ENCODE data around the gene UNC45A. TPM values are rescaled to one million over a fixed set of nuclear protein-coding genes. Genes with fewer than 3 reads are reported as not detected.

The UNC45A gene
- total RNA-seq, 1 donor from 2014 or later = 70.9 TPM

- Mint-ChIP-seq H3K27ac (ENCODE audit: unreplicated experiment) (no peak overlapping the region), H3K36me3 (ENCODE audit: low read depth) (peaks cover 33% of the 10 kb centered on the region), H3K9me3 (ENCODE audit: low read depth) (no peaks in the 10 kb centered on the region), H3K27me3 (ENCODE audit: low read depth) (no peaks in the 10 kb centered on the region), H3K4me3 (ENCODE audit: unreplicated experiment) (no peak overlapping the region), H3K4me1 (ENCODE audit: low read depth) (peaks cover 10% of the 10 kb centered on the region)
- DNase-seq (ENCODE audit: low spot score) = no peak
- TF ChIP-seq CTCF (IDR thresholded peaks at IDR 0.05) = no peak
Observed at GRCh38 chr15:90913398-90913944, 21.6 kb upstream of the UNC45A start.

GRCh38 chr15:90914305-90915080 lies 20.6 kb upstream of the UNC45A start:
- Mint-ChIP-seq H3K36me3 (ENCODE audit: low read depth) (peaks cover 37% of the 10 kb centered on the region), H3K27ac (ENCODE audit: unreplicated experiment) (no peak overlapping the region), H3K4me1 (ENCODE audit: low read depth) (peaks cover 10% of the 10 kb centered on the region), H3K27me3 (ENCODE audit: low read depth) (no peaks in the 10 kb centered on the region), H3K4me3 (ENCODE audit: unreplicated experiment) (no peak overlapping the region), H3K9me3 (ENCODE audit: low read depth) (no peaks in the 10 kb centered on the region)
- no peak for DNase-seq (ENCODE audit: low spot score)
- TF ChIP-seq CTCF (IDR thresholded peaks at IDR 0.05) = no peak

- H3K36me3 Mint-ChIP-seq (ENCODE audit: low read depth) = peaks cover 43% of the 10 kb centered on the region
- no peak overlapping the region for H3K4me3 Mint-ChIP-seq (ENCODE audit: unreplicated experiment)
Observed at GRCh38 chr15:90915216-90915807, 19.8 kb upstream of the UNC45A start.

GRCh38 chr15:90915808-90916440 lies 19.2 kb upstream of the UNC45A start:
- Mint-ChIP-seq H3K4me3 (ENCODE audit: unreplicated experiment) (no peak overlapping the region), H3K27me3 (ENCODE audit: low read depth) (no peaks in the 10 kb centered on the region), H3K9me3 (ENCODE audit: low read depth) (no peaks in the 10 kb centered on the region), H3K4me1 (ENCODE audit: low read depth) (peaks cover 10% of the 10 kb centered on the region), H3K36me3 (ENCODE audit: low read depth) (peaks cover 42% of the 10 kb centered on the region), H3K27ac (ENCODE audit: unreplicated experiment) (peak overlapping the region; percentile 90)
- TF ChIP-seq CTCF (IDR thresholded peaks at IDR 0.05) = no peak
- no peak for DNase-seq (ENCODE audit: low spot score)

More at GRCh38 chr15:90915216-90915807, 19.8 kb upstream of the UNC45A start:
- no peak for TF ChIP-seq CTCF (IDR thresholded peaks at IDR 0.05)
- Mint-ChIP-seq H3K9me3 (ENCODE audit: low read depth) (no peaks in the 10 kb centered on the region), H3K27me3 (ENCODE audit: low read depth) (no peaks in the 10 kb centered on the region), H3K4me1 (ENCODE audit: low read depth) (peaks cover 10% of the 10 kb centered on the region), H3K27ac (ENCODE audit: unreplicated experiment) (peak overlapping the region; percentile 90)
- DNase-seq (ENCODE audit: low spot score) = no peak

- TF ChIP-seq CTCF (IDR thresholded peaks at IDR 0.05) = no peak
- H3K27ac Mint-ChIP-seq (ENCODE audit: unreplicated experiment) = no peak overlapping the region
- H3K36me3 Mint-ChIP-seq (ENCODE audit: low read depth) = peaks cover 43% of the 10 kb centered on the region
- peaks cover 10% of the 10 kb centered on the region for H3K4me1 Mint-ChIP-seq (ENCODE audit: low read depth)
- H3K27me3 Mint-ChIP-seq (ENCODE audit: low read depth) = no peaks in the 10 kb centered on the region
- H3K9me3 Mint-ChIP-seq (ENCODE audit: low read depth) = no peaks in the 10 kb centered on the region
- no peak overlapping the region for H3K4me3 Mint-ChIP-seq (ENCODE audit: unreplicated experiment)
- DNase-seq (ENCODE audit: low spot score) = no peak
Observed at GRCh38 chr15:90916461-90916860, 18.6 kb upstream of the UNC45A start.
